Measurements from ENCODE around the gene PHF1. TPM values are rescaled to one million over a fixed set of nuclear protein-coding genes. Genes with fewer than 3 reads are reported as not detected.
"Not testable (repeated sequence)": the region's sequence is repeated elsewhere in the genome, so short reads cannot be mapped to it uniquely, and the experiment has no call there.

PHF1 gene
- total RNA-seq, 4 donors from 2014 or later: 68.5 to 91.5 (median 84.9) TPM

GRCh38 chr6:33392979-33393378 lies 17.8 kb upstream of the PHF1 start:
- DNase-seq (ENCODE audit: extremely low spot score): no peak
- Histone ChIP-seq H3K36me3 (no peaks in the 10 kb centered on the region), H3K4me1 (peaks cover 8 to 15% (median 14%) of the 10 kb centered on the region in 4 donors), H3K9me3 (no peaks in the 10 kb centered on the region), H3K27me3 (no peaks in the 10 kb centered on the region), H3K27ac (replicated peaks in 1 of 4) (no peak overlapping the region), H3K4me3 (no peak overlapping the region)
- 57% methylated on average over 3 of the region's 3 CpGs for WGBS
- no peak for TF ChIP-seq CTCF (IDR thresholded peaks at IDR 0.05)
- no peak for TF ChIP-seq POLR2AphosphoS5 (IDR thresholded peaks at IDR 0.05)
- no peak for TF ChIP-seq POLR2A (IDR thresholded peaks at IDR 0.05; ENCODE audit: low read depth)
- no peak for TF ChIP-seq EP300 (IDR thresholded peaks at IDR 0.05)
- intact Hi-C loops (cut with DNase I): loop anchor here (5.0 to 10.0 kb wide), 3 partner anchors 34 to 182 kb away; partner anchors contain the start of gene ZBTB9

- Histone ChIP-seq H3K27ac (replicated peaks in 1 of 4) (no peak overlapping the region), H3K36me3 (no peaks in the 10 kb centered on the region), H3K4me3 (no peak overlapping the region), H3K9me3 (no peaks in the 10 kb centered on the region), H3K4me1 (no peaks in the 10 kb centered on the region), H3K27me3 (no peaks in the 10 kb centered on the region)
- TF ChIP-seq CTCF (IDR thresholded peaks at IDR 0.05) (no peak), EP300 (IDR thresholded peaks at IDR 0.05) (no peak), POLR2A (IDR thresholded peaks at IDR 0.05; ENCODE audit: low read depth) (no peak), POLR2AphosphoS5 (IDR thresholded peaks at IDR 0.05) (no peak)
- intact Hi-C loops (cut with DNase I): loop anchor here (10.0 kb wide), 2 partner anchors 57 to 177 kb away; partner anchors contain the start of gene ZBTB9
- no peak for DNase-seq (ENCODE audit: extremely low spot score)
- 65% methylated on average over 1 of the region's 1 CpG for WGBS
These were observed 13.3 kb upstream of the PHF1 start for GRCh38 chr6:33397541-33397940.

- not testable (repeated sequence) for H3K9me3 ChIP-seq; H3K27me3 ChIP-seq; H3K27ac ChIP-seq (replicated peaks in 1 of 4); H3K4me1 ChIP-seq; H3K4me3 ChIP-seq; H3K36me3 ChIP-seq; DNase-seq (ENCODE audit: extremely low spot score)
- intact Hi-C loops (cut with DNase I): loop anchor here (10.0 kb wide), 2 partner anchors 56 to 176 kb away; partner anchors contain the start of gene ZBTB9
- WGBS: 93% methylated on average over 3 of the region's 3 CpGs
These were observed 12.2 kb upstream of the PHF1 start for GRCh38 chr6:33398601-33399000.

GRCh38 chr6:33399881-33400280 lies 10.9 kb upstream of the PHF1 start:
- H3K36me3 ChIP-seq; H3K9me3 ChIP-seq; H3K4me3 ChIP-seq; DNase-seq (ENCODE audit: extremely low spot score); H3K27ac ChIP-seq (replicated peaks in 1 of 4); H3K4me1 ChIP-seq; H3K27me3 ChIP-seq: not testable (repeated sequence)
- intact Hi-C loops (cut with DNase I): loop anchor here (10.0 kb wide), 2 partner anchors 55 to 175 kb away; partner anchors contain the start of gene ZBTB9
- 98% methylated on average over 6 of the region's 6 CpGs for WGBS

GRCh38 chr6:33404884-33405283 lies 5.9 kb upstream of the PHF1 start:
- H3K27ac ChIP-seq (replicated peaks in 1 of 4): no peak overlapping the region
- WGBS: 100% methylated on average over 2 of the region's 17 CpGs
- H3K27me3 ChIP-seq: no peaks in the 10 kb centered on the region
- no peak for TF ChIP-seq EP300 (IDR thresholded peaks at IDR 0.05)
- no peak for TF ChIP-seq POLR2AphosphoS5 (IDR thresholded peaks at IDR 0.05)
- TF ChIP-seq CTCF (IDR thresholded peaks at IDR 0.05): no peak
- TF ChIP-seq POLR2A (IDR thresholded peaks at IDR 0.05; ENCODE audit: low read depth): no peak
- DNase-seq (ENCODE audit: extremely low spot score): no peak
- peaks cover 0 to 7% (median 6%) of the 10 kb centered on the region in 4 donors for H3K4me1 ChIP-seq
- no peak overlapping the region for H3K4me3 ChIP-seq
- intact Hi-C loops (cut with DNase I): no loop called here
- no peaks in the 10 kb centered on the region for H3K9me3 ChIP-seq
- H3K36me3 ChIP-seq: no peaks in the 10 kb centered on the region

- H3K36me3 ChIP-seq: no peaks in the 10 kb centered on the region
- intact Hi-C loops (cut with DNase I): no loop called here
- no peaks in the 10 kb centered on the region for H3K9me3 ChIP-seq
- WGBS: 92% methylated on average over 13 of the region's 15 CpGs
- H3K4me3 ChIP-seq: no peak overlapping the region
- H3K27ac ChIP-seq (replicated peaks in 1 of 4): no peak overlapping the region
- TF ChIP-seq CTCF (IDR thresholded peaks at IDR 0.05) (no peak), POLR2AphosphoS5 (IDR thresholded peaks at IDR 0.05) (no peak), POLR2A (IDR thresholded peaks at IDR 0.05; ENCODE audit: low read depth) (no peak), EP300 (IDR thresholded peaks at IDR 0.05) (no peak)
- peaks cover 0 to 9% (median 8%) of the 10 kb centered on the region in 4 donors for H3K4me1 ChIP-seq
- DNase-seq (ENCODE audit: extremely low spot score): no peak
- no peaks in the 10 kb centered on the region for H3K27me3 ChIP-seq
These were observed 5.4 kb upstream of the PHF1 start for GRCh38 chr6:33405386-33405940.

All from esophagus muscularis mucosa (tissue), 4 donors.